SK-N-SH treated with all-trans-retinoic acid at 6 μM for 48 hours (cell line): ENCODE data around the gene CACNA1H.

Source experiments
- ATAC-seq: fragments of 200-7000 bp; cut with Tn5 transposase; 3 replicates; pipeline ENCODE4 v1.9.1; 2020; ENCODE audit warnings: mild to moderate bottlenecking, moderate library complexity
- ARNTL ChIP-seq: fragments of 450-650 bp; formaldehyde crosslinking; IDR thresholded peaks from 2 replicates; pipeline ENCODE4 v1.5.0; 2020; ENCODE audit warnings: low read depth, mild to moderate bottlenecking, moderate library complexity, borderline replicate concordance
- BACH2 ChIP-seq: fragments of 250-450 bp; sonication (Bioruptor Pico); IDR thresholded peaks from 2 replicates; pipeline ENCODE4 v1.9.0; 2021; ENCODE audit warnings: mild to moderate bottlenecking, borderline replicate concordance
- CSDC2 ChIP-seq: fragments of 250-450 bp; sonication (Bioruptor Pico); IDR thresholded peaks from 2 replicates; pipeline ENCODE4 v1.5.0; 2020; ENCODE audit warnings: mild to moderate bottlenecking, moderate library complexity
- ESRRG ChIP-seq: fragments of 250-450 bp; sonication (Bioruptor Pico); IDR thresholded peaks from 2 replicates; pipeline ENCODE4 v1.6.1; 2021; ENCODE audit warnings: mild to moderate bottlenecking
- GLIS3 ChIP-seq: fragments of 250-450 bp; sonication (Bioruptor Pico); IDR thresholded peaks from 2 replicates; pipeline ENCODE4 v1.5.0; 2020; ENCODE audit warnings: mild to moderate bottlenecking, moderate library complexity
- ISL1 ChIP-seq: fragments of 250-450 bp; sonication (Bioruptor Pico); IDR thresholded peaks from 2 replicates; pipeline ENCODE4 v2.1.2; 2022; ENCODE audit warnings: mild to moderate bottlenecking, moderate library complexity
- OSR1 ChIP-seq: fragments of 250-450 bp; sonication (Bioruptor Pico); IDR thresholded peaks from 2 replicates; pipeline ENCODE4 v1.8.0; 2022; ENCODE audit warnings: moderate library complexity, mild to moderate bottlenecking, inconsistent platforms
- PATZ1 ChIP-seq: fragments of 250-450 bp; sonication (Bioruptor Pico); IDR thresholded peaks from 2 replicates; pipeline ENCODE4 v1.8.0; 2020; ENCODE audit warnings: mild to moderate bottlenecking, moderate library complexity, borderline replicate concordance
- POU6F1 ChIP-seq: fragments of 250-450 bp; sonication (Bioruptor Pico); IDR thresholded peaks from 2 replicates; pipeline ENCODE4 v1.8.0; 2021; ENCODE audit warnings: low read depth, mild to moderate bottlenecking, moderate library complexity, borderline replicate concordance
- PPARA ChIP-seq: fragments of 250-450 bp; sonication (Bioruptor Pico); IDR thresholded peaks from 2 replicates; pipeline ENCODE4 v1.5.0; 2020; ENCODE audit warnings: mild to moderate bottlenecking, borderline replicate concordance
- RARB ChIP-seq: fragments of 250-450 bp; sonication (Bioruptor Pico); IDR thresholded peaks from 2 replicates; pipeline ENCODE4 v1.8.0; 2021; ENCODE audit warnings: mild to moderate bottlenecking, moderate library complexity
- TCF4 ChIP-seq: fragments of 250-450 bp; sonication (Bioruptor Pico); IDR thresholded peaks from 2 replicates; pipeline ENCODE4 v1.8.0; 2021; ENCODE audit warnings: mild to moderate bottlenecking, moderate library complexity, borderline replicate concordance
- TOX ChIP-seq: fragments of 250-450 bp; sonication (Bioruptor Pico); IDR thresholded peaks from 2 replicates; pipeline ENCODE4 v1.8.0; 2021; ENCODE audit warnings: mild to moderate bottlenecking, moderate library complexity, borderline replicate concordance
- ZC3H10 ChIP-seq: fragments of 250-450 bp; sonication (Bioruptor Pico); IDR thresholded peaks from 2 replicates; pipeline ENCODE4 v1.5.1; 2021; ENCODE audit warnings: mild to moderate bottlenecking, moderate library complexity
- ZFP3 ChIP-seq: fragments of 250-450 bp; sonication (Bioruptor Pico); IDR thresholded peaks from 2 replicates; pipeline ENCODE4 v1.5.0; 2020; ENCODE audit warnings: mild to moderate bottlenecking, moderate library complexity
- ZFP30 ChIP-seq: fragments of 450-650 bp; formaldehyde crosslinking; IDR thresholded peaks from 2 replicates; pipeline ENCODE4 v1.5.0; 2022; ENCODE audit warnings: mild to moderate bottlenecking, moderate library complexity
- ZNF565 ChIP-seq: fragments of 450-650 bp; formaldehyde crosslinking; conservative IDR thresholded peaks from 2 replicates; pipeline ENCODE4 v1.5.0; 2020; ENCODE audit warnings: low read depth, mild to moderate bottlenecking, moderate library complexity
- ZNF70 ChIP-seq: fragments of 450-650 bp; formaldehyde crosslinking; IDR thresholded peaks from 2 replicates; pipeline ENCODE4 v1.5.0; 2020; ENCODE audit warnings: mild to moderate bottlenecking, moderate library complexity
- ZNF8 ChIP-seq: fragments of 450-650 bp; formaldehyde crosslinking; IDR thresholded peaks from 2 replicates; pipeline ENCODE4 v1.5.0; 2020; ENCODE audit warnings: mild to moderate bottlenecking, moderate library complexity
- TF ChIP-seq, protein P1 (sequence below): fragments of 250-450 bp; sonication (Bioruptor Pico); IDR thresholded peaks from 2 replicates; pipeline ENCODE4 v1.5.1; 2021; ENCODE audit warnings: mild to moderate bottlenecking, moderate library complexity
- TF ChIP-seq, protein P2 (sequence below): fragments of 250-450 bp; sonication (Bioruptor Pico); IDR thresholded peaks from 2 replicates; pipeline ENCODE4 v1.5.0; 2020; ENCODE audit warnings: mild to moderate bottlenecking, moderate library complexity
- TF ChIP-seq, protein P3 (sequence below): fragments of 250-450 bp; sonication (Bioruptor Pico); IDR thresholded peaks from 2 replicates; pipeline ENCODE4 v1.5.1; 2020; ENCODE audit warnings: low read depth, mild to moderate bottlenecking, moderate library complexity

Gene CACNA1H

GRCh38 chr16:1106659-1107058 is 46.2 kb upstream of the CACNA1H start:
- ATAC-seq: no peak

GRCh38 chr16:1107141-1107540 is 45.8 kb upstream of the CACNA1H start:
- TF ChIP-seq GLIS3 (CRISPR knock-in tag) (no peak), ESRRG (CRISPR knock-in tag) (no peak), TOX (CRISPR knock-in tag) (no peak), TCF4 (CRISPR knock-in tag) (no peak), RARB (no peak), ZNF8 (no peak), CSDC2 (CRISPR knock-in tag) (no peak), ZNF565 (CRISPR knock-in tag) (no peak), OSR1 (CRISPR knock-in tag) (no peak)
- no peak for ATAC-seq

More at GRCh38 chr16:1106659-1107058, 46.2 kb upstream of the CACNA1H start:
- TF ChIP-seq TOX (CRISPR knock-in tag) (no peak), ZFP30 (CRISPR knock-in tag) (no peak), ZNF8 (no peak)

GRCh38 chr16:1107731-1108130 is 45.2 kb upstream of the CACNA1H start:
- ATAC-seq: no peak
- TF ChIP-seq BACH2 (CRISPR knock-in tag) (no peak), GLIS3 (CRISPR knock-in tag) (no peak)
- TF ChIP-seq, protein P1, sequence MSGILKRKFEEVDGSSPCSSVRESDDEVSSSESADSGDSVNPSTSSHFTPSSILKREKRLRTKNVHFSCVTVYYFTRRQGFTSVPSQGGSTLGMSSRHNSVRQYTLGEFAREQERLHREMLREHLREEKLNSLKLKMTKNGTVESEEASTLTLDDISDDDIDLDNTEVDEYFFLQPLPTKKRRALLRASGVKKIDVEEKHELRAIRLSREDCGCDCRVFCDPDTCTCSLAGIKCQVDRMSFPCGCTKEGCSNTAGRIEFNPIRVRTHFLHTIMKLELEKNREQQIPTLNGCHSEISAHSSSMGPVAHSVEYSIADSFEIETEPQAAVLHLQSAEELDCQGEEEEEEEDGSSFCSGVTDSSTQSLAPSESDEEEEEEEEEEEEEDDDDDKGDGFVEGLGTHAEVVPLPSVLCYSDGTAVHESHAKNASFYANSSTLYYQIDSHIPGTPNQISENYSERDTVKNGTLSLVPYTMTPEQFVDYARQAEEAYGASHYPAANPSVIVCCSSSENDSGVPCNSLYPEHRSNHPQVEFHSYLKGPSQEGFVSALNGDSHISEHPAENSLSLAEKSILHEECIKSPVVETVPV: no peak

GRCh38 chr16:1108299-1109252 is 44.3 kb upstream of the CACNA1H start:
- TF ChIP-seq PPARA (CRISPR knock-in tag) (no peak), ZFP30 (CRISPR knock-in tag) (no peak), RARB (no peak), ZNF70 (no peak), ISL1 (CRISPR knock-in tag) (no peak), TOX (CRISPR knock-in tag) (no peak), OSR1 (CRISPR knock-in tag) (no peak), ZNF565 (CRISPR knock-in tag) (no peak), PATZ1 (no peak), CSDC2 (CRISPR knock-in tag) (no peak), POU6F1 (no peak), ZNF8 (no peak), ARNTL (CRISPR knock-in tag) (no peak), ZC3H10 (CRISPR knock-in tag) (no peak), ZFP3 (CRISPR knock-in tag) (no peak), ESRRG (CRISPR knock-in tag) (no peak)
- TF ChIP-seq, protein P2, sequence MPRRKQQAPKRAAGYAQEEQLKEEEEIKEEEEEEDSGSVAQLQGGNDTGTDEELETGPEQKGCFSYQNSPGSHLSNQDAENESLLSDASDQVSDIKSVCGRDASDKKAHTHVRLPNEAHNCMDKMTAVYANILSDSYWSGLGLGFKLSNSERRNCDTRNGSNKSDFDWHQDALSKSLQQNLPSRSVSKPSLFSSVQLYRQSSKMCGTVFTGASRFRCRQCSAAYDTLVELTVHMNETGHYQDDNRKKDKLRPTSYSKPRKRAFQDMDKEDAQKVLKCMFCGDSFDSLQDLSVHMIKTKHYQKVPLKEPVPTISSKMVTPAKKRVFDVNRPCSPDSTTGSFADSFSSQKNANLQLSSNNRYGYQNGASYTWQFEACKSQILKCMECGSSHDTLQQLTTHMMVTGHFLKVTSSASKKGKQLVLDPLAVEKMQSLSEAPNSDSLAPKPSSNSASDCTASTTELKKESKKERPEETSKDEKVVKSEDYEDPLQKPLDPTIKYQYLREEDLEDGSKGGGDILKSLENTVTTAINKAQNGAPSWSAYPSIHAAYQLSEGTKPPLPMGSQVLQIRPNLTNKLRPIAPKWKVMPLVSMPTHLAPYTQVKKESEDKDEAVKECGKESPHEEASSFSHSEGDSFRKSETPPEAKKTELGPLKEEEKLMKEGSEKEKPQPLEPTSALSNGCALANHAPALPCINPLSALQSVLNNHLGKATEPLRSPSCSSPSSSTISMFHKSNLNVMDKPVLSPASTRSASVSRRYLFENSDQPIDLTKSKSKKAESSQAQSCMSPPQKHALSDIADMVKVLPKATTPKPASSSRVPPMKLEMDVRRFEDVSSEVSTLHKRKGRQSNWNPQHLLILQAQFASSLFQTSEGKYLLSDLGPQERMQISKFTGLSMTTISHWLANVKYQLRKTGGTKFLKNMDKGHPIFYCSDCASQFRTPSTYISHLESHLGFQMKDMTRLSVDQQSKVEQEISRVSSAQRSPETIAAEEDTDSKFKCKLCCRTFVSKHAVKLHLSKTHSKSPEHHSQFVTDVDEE (CRISPR knock-in tag): no peak
- TF ChIP-seq, protein P3, sequence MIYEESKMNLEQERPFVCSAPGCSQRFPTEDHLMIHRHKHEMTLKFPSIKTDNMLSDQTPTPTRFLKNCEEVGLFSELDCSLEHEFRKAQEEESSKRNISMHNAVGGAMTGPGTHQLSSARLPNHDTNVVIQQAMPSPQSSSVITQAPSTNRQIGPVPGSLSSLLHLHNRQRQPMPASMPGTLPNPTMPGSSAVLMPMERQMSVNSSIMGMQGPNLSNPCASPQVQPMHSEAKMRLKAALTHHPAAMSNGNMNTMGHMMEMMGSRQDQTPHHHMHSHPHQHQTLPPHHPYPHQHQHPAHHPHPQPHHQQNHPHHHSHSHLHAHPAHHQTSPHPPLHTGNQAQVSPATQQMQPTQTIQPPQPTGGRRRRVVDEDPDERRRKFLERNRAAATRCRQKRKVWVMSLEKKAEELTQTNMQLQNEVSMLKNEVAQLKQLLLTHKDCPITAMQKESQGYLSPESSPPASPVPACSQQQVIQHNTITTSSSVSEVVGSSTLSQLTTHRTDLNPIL (CRISPR knock-in tag): no peak
- TF ChIP-seq, all 23 proteins: peak for 0
- peak; percentile 32; the same call in 2 of the 3 replicates for ATAC-seq
